A549 (cell line): ENCODE data around the gene PERM1.

Experiments
- CEBPB ChIP-seq, 2 experiments: fragments of >200 bp in 1 of 2; sonication (Bioruptor Twin) in 1 of 2; formaldehyde crosslinking in 1 of 2; IDR thresholded peaks; 2 replicates each; pipeline ENCODE4 v1.6.1; 2012 to 2016
- JUN ChIP-seq, 2 experiments: fragments of >200 bp; sonication (Bioruptor Twin); formaldehyde crosslinking; IDR thresholded peaks; 2 replicates in 1 of 2; 3 replicates in 1 of 2; pipeline ENCODE4 v1.6.1; 2016 to 2017
- POLR2A ChIP-seq: IDR thresholded peaks from 2 replicates; pipeline ENCODE4 v1.6.1; 2012; ENCODE audit warnings: mild to moderate bottlenecking, low read length
- RAD21 ChIP-seq, 2 experiments: fragments of >200 bp in 1 of 2; sonication (Bioruptor Twin) in 1 of 2; formaldehyde crosslinking in 1 of 2; IDR thresholded peaks in 1 of 2; conservative IDR thresholded peaks in 1 of 2; 2 replicates in 1 of 2; 3 replicates in 1 of 2; pipeline ENCODE4 v1.6.1; 2012 to 2018; ENCODE audit warnings: inconsistent platforms in 1 of 2
- RCOR1 ChIP-seq: fragments of 150-350 bp; IDR thresholded peaks from 2 replicates; pipeline ENCODE4 v1.6.1; 2014; ENCODE audit warnings: antibody characterized with exemption, low read length, low read depth
- TF ChIP-seq, protein P1 (sequence below): fragments of >200 bp; sonication (Bioruptor Twin); formaldehyde crosslinking; IDR thresholded peaks from 3 replicates; pipeline ENCODE4 v1.5.1; 2016

GRCh38 chr1:954927-955326 is 27.0 kb downstream of the PERM1 start:
- TF ChIP-seq RCOR1 (no peak), RAD21 (conservative IDR thresholded peaks at IDR 0.05 in 1 of 2, IDR thresholded peaks at IDR 0.05 in 1 of 2) (no peak), JUN (IDR thresholded peaks at IDR 0.05) (no peak), CEBPB (IDR thresholded peaks at IDR 0.05) (no peak), POLR2A (no peak)
- TF ChIP-seq, protein P1, sequence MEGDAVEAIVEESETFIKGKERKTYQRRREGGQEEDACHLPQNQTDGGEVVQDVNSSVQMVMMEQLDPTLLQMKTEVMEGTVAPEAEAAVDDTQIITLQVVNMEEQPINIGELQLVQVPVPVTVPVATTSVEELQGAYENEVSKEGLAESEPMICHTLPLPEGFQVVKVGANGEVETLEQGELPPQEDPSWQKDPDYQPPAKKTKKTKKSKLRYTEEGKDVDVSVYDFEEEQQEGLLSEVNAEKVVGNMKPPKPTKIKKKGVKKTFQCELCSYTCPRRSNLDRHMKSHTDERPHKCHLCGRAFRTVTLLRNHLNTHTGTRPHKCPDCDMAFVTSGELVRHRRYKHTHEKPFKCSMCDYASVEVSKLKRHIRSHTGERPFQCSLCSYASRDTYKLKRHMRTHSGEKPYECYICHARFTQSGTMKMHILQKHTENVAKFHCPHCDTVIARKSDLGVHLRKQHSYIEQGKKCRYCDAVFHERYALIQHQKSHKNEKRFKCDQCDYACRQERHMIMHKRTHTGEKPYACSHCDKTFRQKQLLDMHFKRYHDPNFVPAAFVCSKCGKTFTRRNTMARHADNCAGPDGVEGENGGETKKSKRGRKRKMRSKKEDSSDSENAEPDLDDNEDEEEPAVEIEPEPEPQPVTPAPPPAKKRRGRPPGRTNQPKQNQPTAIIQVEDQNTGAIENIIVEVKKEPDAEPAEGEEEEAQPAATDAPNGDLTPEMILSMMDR: no peak
